Loucy (cell line): ENCODE data around the gene BSN.

Experiments
- H2AFZ ChIP-seq: fragments of 200-600 bp; sonication (generic); 2 replicates; pipeline ENCODE4 v1.6.0; 2016; ENCODE audit warnings: antibody characterized with exemption, mild to moderate bottlenecking, low read length, moderate library complexity
- H3F3A ChIP-seq: fragments of 200-600 bp; 2 replicates; pipeline ENCODE4 v1.6.0; 2016; ENCODE audit warnings: antibody characterized with exemption, low read depth, mild to moderate bottlenecking
- H3K27me3 ChIP-seq: fragments of 200-600 bp; sonication (generic); 2 replicates; pipeline ENCODE4 v1.6.1; 2014; ENCODE audit warnings: low read length, mild to moderate bottlenecking; ENCODE audit not compliant: insufficient read depth, poor library complexity, severe bottlenecking
- H3K36me3 ChIP-seq: fragments of 200-600 bp; sonication (generic); 2 replicates; pipeline ENCODE4 v1.6.1; 2016; ENCODE audit warnings: low read length; ENCODE audit not compliant: insufficient read depth
- H3K4me1 ChIP-seq: fragments of 200-600 bp; sonication (generic); 2 replicates; pipeline ENCODE4 v1.5.1; 2014; ENCODE audit warnings: low read length, mild to moderate bottlenecking; ENCODE audit not compliant: insufficient read depth, poor library complexity, severe bottlenecking
- H3K4me2 ChIP-seq: fragments of 200-600 bp; sonication (generic); 2 replicates; pipeline ENCODE4 v1.6.0; 2014; ENCODE audit warnings: antibody characterized with exemption, low read length, low read depth, mild to moderate bottlenecking; ENCODE audit not compliant: poor library complexity, severe bottlenecking
- H3K4me3 ChIP-seq: fragments of 200-600 bp; sonication (generic); 2 replicates; pipeline ENCODE4 v1.5.1; 2014; ENCODE audit warnings: low read length, mild to moderate bottlenecking, mixed read lengths; ENCODE audit not compliant: poor library complexity, severe bottlenecking
- H3K79me2 ChIP-seq: fragments of 200-600 bp; sonication (generic); 2 replicates; pipeline ENCODE4 v1.6.1; 2014; ENCODE audit warnings: low read length; ENCODE audit not compliant: insufficient read depth
- H3K9ac ChIP-seq: fragments of 200-600 bp; sonication (generic); 2 replicates; pipeline ENCODE4 v1.6.0; 2014; ENCODE audit warnings: mild to moderate bottlenecking, low read depth, low read length, moderate library complexity; ENCODE audit not compliant: poor library complexity, severe bottlenecking
- H3K9me2 ChIP-seq: fragments of 200-600 bp; sonication (generic); replicated peaks from 2 replicates; pipeline ENCODE4 v1.6.1; 2016; ENCODE audit warnings: low read depth, low read length, mixed read lengths
- H3K9me3 ChIP-seq: fragments of 200-600 bp; sonication (generic); 2 replicates; pipeline ENCODE4 v1.6.1; 2014; ENCODE audit warnings: mild to moderate bottlenecking, antibody characterized with exemption, low read length, low read depth; ENCODE audit not compliant: insufficient read depth
- H4K20me1 ChIP-seq: fragments of 200-600 bp; sonication (generic); 2 replicates; pipeline ENCODE4 v1.6.0; 2014; ENCODE audit warnings: antibody characterized with exemption, low read length, mild to moderate bottlenecking; ENCODE audit not compliant: insufficient read depth, poor library complexity, severe bottlenecking
- CTCF ChIP-seq: fragments of 200-600 bp; sonication (generic); conservative IDR thresholded peaks from 2 replicates; pipeline ENCODE4 v1.5.1; 2014; ENCODE audit warnings: mild to moderate bottlenecking, antibody characterized with exemption, low read length
- EZH2phosphoT487 ChIP-seq: fragments of 200-600 bp; IDR thresholded peaks from 2 replicates; pipeline ENCODE4 v1.6.1; 2018; ENCODE audit warnings: antibody characterized with exemption, mild to moderate bottlenecking, moderate library complexity, borderline replicate concordance

Gene BSN

GRCh38 chr3:49623071-49623470 is 68.8 kb downstream of the BSN start:
- no peaks in the 10 kb centered on the region for H3K27me3 ChIP-seq
- TF ChIP-seq CTCF, result no peak
- no peak for TF ChIP-seq EZH2phosphoT487
- no peaks in the 10 kb centered on the region for H3K9me3 ChIP-seq
- H3K4me1 ChIP-seq, result no peaks in the 10 kb centered on the region
- H3K4me2 ChIP-seq, result no peak overlapping the region
- no peak overlapping the region for H2AFZ ChIP-seq
- H4K20me1 ChIP-seq, result no peaks in the 10 kb centered on the region
- H3F3A ChIP-seq, result no peaks in the 10 kb centered on the region
- H3K9me2 ChIP-seq, result no peaks in the 10 kb centered on the region
- no peak overlapping the region for H3K4me3 ChIP-seq
- no peaks in the 10 kb centered on the region for H3K36me3 ChIP-seq
- no peak overlapping the region for H3K9ac ChIP-seq
- no peaks in the 10 kb centered on the region for H3K79me2 ChIP-seq

GRCh38 chr3:49625071-49625470 is 70.8 kb downstream of the BSN start:
- H3K9me2 ChIP-seq, result no peaks in the 10 kb centered on the region
- H3K4me1 ChIP-seq, result no peaks in the 10 kb centered on the region
- H3F3A ChIP-seq, result no peaks in the 10 kb centered on the region
- no peaks in the 10 kb centered on the region for H3K9me3 ChIP-seq
- H2AFZ ChIP-seq, result no peak overlapping the region
- H3K79me2 ChIP-seq, result no peaks in the 10 kb centered on the region
- no peak overlapping the region for H3K4me2 ChIP-seq
- H3K36me3 ChIP-seq, result no peaks in the 10 kb centered on the region
- H3K9ac ChIP-seq, result no peak overlapping the region
- H4K20me1 ChIP-seq, result no peaks in the 10 kb centered on the region
- H3K4me3 ChIP-seq, result no peak overlapping the region
- no peaks in the 10 kb centered on the region for H3K27me3 ChIP-seq
- TF ChIP-seq CTCF, result no peak
- TF ChIP-seq EZH2phosphoT487, result no peak

- Histone ChIP-seq H3K27me3 (no peaks in the 10 kb centered on the region), H3K4me3 (no peak overlapping the region), H3K4me1 (no peaks in the 10 kb centered on the region), H3K79me2 (no peaks in the 10 kb centered on the region), H3K9me3 (no peaks in the 10 kb centered on the region), H3K4me2 (no peak overlapping the region), H3K9ac (no peak overlapping the region), H2AFZ (no peak overlapping the region), H4K20me1 (no peaks in the 10 kb centered on the region), H3K9me2 (no peaks in the 10 kb centered on the region), H3F3A (no peaks in the 10 kb centered on the region), H3K36me3 (no peaks in the 10 kb centered on the region)
- TF ChIP-seq EZH2phosphoT487 (no peak), CTCF (no peak)
Measured at GRCh38 chr3:49626101-49626581, 71.9 kb downstream of the BSN start.
